Measurements from ENCODE around the gene RANBP9.

Gene RANBP9

DNA sequence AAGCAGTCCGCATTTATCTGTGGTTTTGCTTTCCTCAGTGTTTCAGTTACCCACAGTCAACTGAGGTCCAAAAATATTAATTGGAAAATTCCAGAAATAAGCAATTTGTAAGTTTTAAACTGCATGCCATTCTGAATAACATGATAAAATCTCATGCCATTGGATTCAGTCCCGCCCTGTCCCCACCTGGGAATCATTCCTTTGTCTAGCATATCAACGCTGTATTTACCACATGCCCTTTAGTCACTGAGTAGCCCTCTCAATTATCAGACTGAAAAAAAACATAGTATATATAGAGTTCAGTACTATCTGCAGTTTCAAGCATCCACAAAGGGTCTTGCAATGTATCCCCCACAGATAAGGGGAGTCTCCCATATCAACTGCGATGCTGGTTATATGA is 17.1 kb downstream of the RANBP9 start:
- Histone ChIP-seq H3K4me3 (ENCODE audit: low read depth, low read length) (no peak overlapping the region), H3K36me3 (ENCODE audit: control insufficient read depth, insufficient read depth, low read length) (peaks cover 9% of the 10 kb centered on the region; the same call in 1 of the 2 replicates), H3K9ac (ENCODE audit: low read length) (no peak overlapping the region), H3K4me1 (ENCODE audit: control insufficient read depth, insufficient read depth, low read length) (peaks cover 13% of the 10 kb centered on the region; the same call in 1 of the 2 replicates), H3K27ac (ENCODE audit: low read depth, low read length) (no peak overlapping the region), H3K27me3 (ENCODE audit: control insufficient read depth, insufficient read depth, low read length) (no peaks in the 10 kb centered on the region), H3K9me3 (ENCODE audit: control insufficient read depth, insufficient read depth, low read depth, low read length) (no peaks in the 10 kb centered on the region)

DNA sequence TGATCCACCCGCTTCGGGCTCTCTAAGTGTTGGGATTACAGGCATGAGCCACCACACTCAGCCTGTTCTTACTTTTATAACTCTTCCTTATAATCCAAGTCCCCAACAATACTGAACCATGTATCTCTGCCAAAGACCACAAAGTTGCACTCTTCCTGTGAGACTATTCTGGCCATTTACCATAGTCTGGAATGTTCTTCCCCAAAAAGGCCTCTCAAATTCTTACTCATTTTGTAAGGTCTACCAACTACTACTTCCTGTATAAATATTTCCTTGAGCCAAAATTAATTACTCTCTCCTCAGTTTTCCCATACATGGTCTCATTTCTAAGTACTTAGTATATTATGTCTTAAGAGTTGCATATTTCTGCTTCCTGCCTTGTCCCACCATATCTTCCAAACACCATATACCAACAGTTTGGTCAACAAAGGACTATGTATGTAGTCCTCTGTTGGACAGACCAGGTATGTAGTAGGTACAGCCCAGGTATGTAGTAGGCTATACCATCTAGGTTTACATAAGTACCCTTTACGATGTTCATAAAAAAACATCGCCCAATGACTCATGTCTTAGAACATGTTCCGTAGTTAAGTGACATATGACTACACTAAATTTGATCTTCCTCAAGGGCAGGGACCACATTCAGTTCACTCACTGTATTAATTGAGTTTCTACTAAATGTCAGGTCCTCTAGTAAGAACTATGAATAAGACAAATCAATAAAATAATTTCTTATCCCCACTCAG is 22.0 kb downstream of the RANBP9 start:
- Histone ChIP-seq H3K9ac (ENCODE audit: low read length) (no peak overlapping the region), H3K27me3 (ENCODE audit: control insufficient read depth, insufficient read depth, low read length) (no peaks in the 10 kb centered on the region), H3K27ac (ENCODE audit: low read depth, low read length) (no peak overlapping the region), H3K4me3 (ENCODE audit: low read depth, low read length) (no peak overlapping the region), H3K36me3 (ENCODE audit: control insufficient read depth, insufficient read depth, low read length) (peaks cover 7% of the 10 kb centered on the region; the same call in 1 of the 2 replicates), H3K4me1 (ENCODE audit: control insufficient read depth, insufficient read depth, low read length) (no peaks in the 10 kb centered on the region), H3K9me3 (ENCODE audit: control insufficient read depth, insufficient read depth, low read depth, low read length) (no peaks in the 10 kb centered on the region)

DNA sequence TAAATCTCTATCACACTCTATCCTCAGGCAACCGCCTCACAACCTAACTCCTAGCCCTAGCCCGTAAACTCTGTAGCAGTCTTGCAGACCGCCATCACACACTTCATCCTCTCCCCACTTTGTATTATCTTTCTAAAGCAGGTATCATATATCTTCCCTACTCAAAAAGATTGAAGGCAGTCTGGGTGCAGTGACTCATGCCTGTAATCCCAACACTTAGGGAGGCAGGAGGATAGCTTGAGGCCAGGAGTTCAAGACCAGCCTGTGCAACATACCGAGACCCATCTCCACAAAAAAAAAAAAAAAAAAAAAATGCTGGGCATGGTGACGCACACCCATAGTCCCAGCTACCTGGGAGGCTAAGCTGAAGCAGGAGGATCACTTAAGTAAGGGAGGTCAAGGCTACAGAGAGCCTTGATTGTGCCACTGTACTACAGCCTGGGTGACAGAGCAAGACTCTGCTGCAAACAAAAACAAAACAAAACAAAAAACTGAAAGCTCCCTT is 22.9 kb downstream of the RANBP9 start:
- H3K9ac ChIP-seq (ENCODE audit: low read length) = no peak overlapping the region
- peaks cover 3% of the 10 kb centered on the region; the same call in 1 of the 2 replicates for H3K36me3 ChIP-seq (ENCODE audit: control insufficient read depth, insufficient read depth, low read length)
- no peak overlapping the region for H3K27ac ChIP-seq (ENCODE audit: low read depth, low read length)
- H3K27me3 ChIP-seq (ENCODE audit: control insufficient read depth, insufficient read depth, low read length) = no peaks in the 10 kb centered on the region
- H3K9me3 ChIP-seq (ENCODE audit: control insufficient read depth, insufficient read depth, low read depth, low read length) = no peaks in the 10 kb centered on the region
- H3K4me1 ChIP-seq (ENCODE audit: control insufficient read depth, insufficient read depth, low read length) = no peaks in the 10 kb centered on the region
- no peak overlapping the region for H3K4me3 ChIP-seq (ENCODE audit: low read depth, low read length)

DNA sequence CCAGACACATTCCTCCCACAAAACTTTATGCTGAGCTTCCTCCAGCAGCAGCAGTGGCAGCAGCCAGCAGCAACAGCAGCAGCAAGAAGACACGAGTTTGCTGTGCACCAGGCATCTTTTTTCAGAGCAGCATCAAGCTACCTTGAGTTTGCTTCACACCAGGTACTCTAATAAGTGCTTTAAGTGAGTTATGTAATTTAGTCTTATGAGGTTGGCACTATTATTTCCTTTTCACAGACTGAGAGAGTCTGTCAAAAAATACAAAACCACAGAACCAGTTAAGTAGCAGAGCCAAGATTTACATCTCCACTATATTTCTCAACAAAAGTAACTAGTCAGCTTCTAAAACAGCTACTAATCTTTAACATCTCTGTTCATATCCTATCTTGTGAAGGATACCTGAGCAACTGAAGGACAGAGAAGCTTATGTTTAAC is 23.7 kb downstream of the RANBP9 start:
- H3K4me3 ChIP-seq (ENCODE audit: low read depth, low read length) = no peak overlapping the region
- H3K9ac ChIP-seq (ENCODE audit: low read length) = no peak overlapping the region
- peaks cover 3% of the 10 kb centered on the region; the same call in 1 of the 2 replicates for H3K36me3 ChIP-seq (ENCODE audit: control insufficient read depth, insufficient read depth, low read length)
- no peaks in the 10 kb centered on the region for H3K9me3 ChIP-seq (ENCODE audit: control insufficient read depth, insufficient read depth, low read depth, low read length)
- H3K27me3 ChIP-seq (ENCODE audit: control insufficient read depth, insufficient read depth, low read length) = no peaks in the 10 kb centered on the region
- no peak overlapping the region for H3K27ac ChIP-seq (ENCODE audit: low read depth, low read length)
- H3K4me1 ChIP-seq (ENCODE audit: control insufficient read depth, insufficient read depth, low read length) = no peaks in the 10 kb centered on the region

DNA sequence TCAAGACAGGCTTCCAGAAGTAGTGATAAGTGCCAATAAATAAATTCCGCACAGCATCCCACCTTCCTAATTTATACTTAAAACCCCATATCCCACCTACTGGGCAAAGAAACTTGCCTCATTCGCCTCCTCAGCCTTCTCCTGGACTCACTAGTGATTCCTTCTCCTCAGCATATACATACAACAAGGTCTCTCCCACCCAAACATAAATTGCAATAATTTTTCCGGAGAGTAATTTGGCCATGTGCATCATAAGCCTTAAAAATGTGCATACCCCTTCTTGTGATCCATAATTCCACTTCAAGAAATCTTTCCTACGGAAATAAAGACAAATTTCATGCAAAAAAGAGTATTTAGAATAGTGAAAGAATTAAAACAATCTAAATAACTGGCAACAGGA is 26.8 kb downstream of the RANBP9 start:
- Histone ChIP-seq H3K4me1 (ENCODE audit: control insufficient read depth, insufficient read depth, low read length) (no peaks in the 10 kb centered on the region), H3K9ac (ENCODE audit: low read length) (no peak overlapping the region), H3K9me3 (ENCODE audit: control insufficient read depth, insufficient read depth, low read depth, low read length) (no peaks in the 10 kb centered on the region), H3K36me3 (ENCODE audit: control insufficient read depth, insufficient read depth, low read length) (peaks cover 9% of the 10 kb centered on the region; the same call in 1 of the 2 replicates), H3K27ac (ENCODE audit: low read depth, low read length) (no peak overlapping the region), H3K4me3 (ENCODE audit: low read depth, low read length) (no peak overlapping the region), H3K27me3 (ENCODE audit: control insufficient read depth, insufficient read depth, low read length) (no peaks in the 10 kb centered on the region)

DNA sequence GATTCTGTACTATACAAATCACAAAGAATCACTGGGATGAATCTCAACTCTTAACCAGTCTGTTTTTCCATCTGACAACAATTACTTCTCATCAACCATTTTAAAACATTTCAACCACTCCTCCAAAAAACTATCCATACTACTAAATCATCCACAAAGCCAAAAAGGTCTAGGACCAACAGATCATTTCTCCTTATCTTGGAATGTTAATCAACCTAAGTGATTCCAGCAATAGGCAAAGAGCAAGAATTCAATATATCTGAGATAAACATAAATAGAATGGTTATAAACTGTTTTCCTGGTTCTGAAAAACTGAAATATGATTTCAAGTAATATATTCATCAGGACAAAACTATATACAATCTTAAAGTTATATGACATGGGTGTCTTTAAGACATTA is 28.6 kb downstream of the RANBP9 start:
- Histone ChIP-seq H3K9me3 (ENCODE audit: control insufficient read depth, insufficient read depth, low read depth, low read length) (no peaks in the 10 kb centered on the region), H3K27me3 (ENCODE audit: control insufficient read depth, insufficient read depth, low read length) (no peaks in the 10 kb centered on the region), H3K27ac (ENCODE audit: low read depth, low read length) (no peak overlapping the region), H3K36me3 (ENCODE audit: control insufficient read depth, insufficient read depth, low read length) (peaks cover 6% of the 10 kb centered on the region; the same call in 1 of the 2 replicates), H3K9ac (ENCODE audit: low read length) (no peak overlapping the region), H3K4me3 (ENCODE audit: low read depth, low read length) (no peak overlapping the region), H3K4me1 (ENCODE audit: control insufficient read depth, insufficient read depth, low read length) (peaks cover 7% of the 10 kb centered on the region; the same call in 1 of the 2 replicates)

DNA sequence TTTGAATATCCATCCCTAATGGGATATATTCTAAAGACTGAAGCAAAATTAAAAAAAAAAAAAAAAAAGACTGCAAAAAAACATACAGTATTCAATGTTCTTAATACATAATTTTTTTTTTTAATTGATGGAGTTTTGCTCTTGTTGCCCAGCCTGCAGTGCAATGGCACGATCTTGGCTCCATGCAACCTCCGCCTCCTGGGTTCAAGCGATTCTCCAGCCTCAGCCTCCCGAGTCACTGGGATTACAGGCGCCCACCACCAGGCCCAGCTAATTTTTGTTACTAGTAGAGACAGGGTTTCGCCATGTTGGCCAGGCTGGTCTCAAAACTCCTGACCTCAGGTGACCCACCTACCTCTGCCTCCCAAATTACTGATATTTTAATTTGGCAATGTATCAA is 29.3 kb downstream of the RANBP9 start:
- H3K27ac ChIP-seq (ENCODE audit: low read depth, low read length) = no peak overlapping the region
- H3K4me3 ChIP-seq (ENCODE audit: low read depth, low read length) = no peak overlapping the region
- no peaks in the 10 kb centered on the region for H3K27me3 ChIP-seq (ENCODE audit: control insufficient read depth, insufficient read depth, low read length)
- no peak overlapping the region for H3K9ac ChIP-seq (ENCODE audit: low read length)
- peaks cover 7% of the 10 kb centered on the region; the same call in 1 of the 2 replicates for H3K4me1 ChIP-seq (ENCODE audit: control insufficient read depth, insufficient read depth, low read length)
- H3K36me3 ChIP-seq (ENCODE audit: control insufficient read depth, insufficient read depth, low read length) = peaks cover 6% of the 10 kb centered on the region; the same call in 1 of the 2 replicates
- H3K9me3 ChIP-seq (ENCODE audit: control insufficient read depth, insufficient read depth, low read depth, low read length) = no peaks in the 10 kb centered on the region; the same call in 1 of the 2 replicates

DNA sequence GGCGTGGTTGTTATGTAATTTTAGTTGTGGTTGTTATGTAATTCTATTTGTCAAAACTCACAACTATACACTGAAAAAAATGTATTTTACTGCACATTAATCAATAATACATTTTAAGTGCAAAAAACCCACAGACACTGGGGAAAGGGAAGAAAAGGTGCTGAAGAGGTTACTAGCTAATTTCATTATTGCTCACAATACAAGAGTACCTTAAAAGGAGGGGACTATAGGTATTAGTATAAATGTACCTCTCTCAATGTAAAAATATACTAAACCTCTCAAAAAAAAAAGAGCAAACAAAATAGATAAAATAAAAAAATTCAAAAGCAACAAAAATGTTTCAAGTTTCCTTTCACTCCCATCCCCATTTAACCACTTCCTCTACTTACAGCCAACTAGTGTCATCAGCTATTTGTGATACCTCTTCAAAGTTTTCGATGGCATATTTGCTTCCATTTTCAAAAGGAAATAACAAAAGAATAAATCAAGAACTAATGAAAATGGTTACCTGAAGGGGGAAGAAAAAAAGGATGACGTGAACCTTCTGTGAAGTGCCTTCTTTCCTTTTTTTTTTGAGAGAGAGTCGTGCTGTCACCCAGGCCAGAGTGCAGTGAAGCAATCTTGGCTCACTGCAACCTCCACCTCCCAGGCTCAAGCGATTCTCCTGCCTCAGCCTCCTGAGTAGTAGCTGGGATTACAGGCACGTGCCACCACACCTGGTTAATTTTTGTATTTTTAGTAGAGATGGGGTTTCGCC is 30.2 kb downstream of the RANBP9 start:
- H3K9ac ChIP-seq (ENCODE audit: low read length) = no peak overlapping the region
- H3K36me3 ChIP-seq (ENCODE audit: control insufficient read depth, insufficient read depth, low read length) = peaks cover 6% of the 10 kb centered on the region; the same call in 1 of the 2 replicates
- H3K27ac ChIP-seq (ENCODE audit: low read depth, low read length) = no peak overlapping the region
- H3K9me3 ChIP-seq (ENCODE audit: control insufficient read depth, insufficient read depth, low read depth, low read length) = no peaks in the 10 kb centered on the region; the same call in 1 of the 2 replicates
- peaks cover 7% of the 10 kb centered on the region; the same call in 1 of the 2 replicates for H3K4me1 ChIP-seq (ENCODE audit: control insufficient read depth, insufficient read depth, low read length)
- H3K27me3 ChIP-seq (ENCODE audit: control insufficient read depth, insufficient read depth, low read length) = no peaks in the 10 kb centered on the region
- no peak overlapping the region for H3K4me3 ChIP-seq (ENCODE audit: low read depth, low read length)

DNA sequence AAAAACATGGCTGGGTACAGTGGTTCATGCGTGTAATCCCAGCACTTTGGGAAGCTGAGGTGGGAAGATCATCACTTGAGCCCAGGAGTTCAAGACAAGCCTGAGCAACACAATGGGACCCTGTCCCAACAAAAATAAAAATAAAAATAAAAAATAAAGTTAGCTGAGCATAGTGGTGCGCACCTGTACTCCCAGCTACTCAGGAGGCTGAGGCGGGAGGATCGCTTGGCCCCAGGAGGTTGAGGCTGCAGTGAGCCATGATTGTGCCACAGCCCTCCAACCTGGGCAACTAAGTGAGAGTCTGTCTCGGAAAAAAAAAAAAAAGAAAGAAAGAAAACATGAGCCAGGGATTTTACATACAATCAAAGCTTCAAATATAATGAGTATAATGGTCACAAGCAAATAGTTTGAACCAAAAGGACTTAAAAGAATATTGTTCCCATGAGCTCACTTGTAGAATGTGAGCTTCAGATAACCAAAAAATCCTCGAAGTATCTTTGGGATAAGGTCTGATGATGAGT is 31.1 kb downstream of the RANBP9 start:
- H3K27ac ChIP-seq (ENCODE audit: low read depth, low read length) = no peak overlapping the region
- H3K9me3 ChIP-seq (ENCODE audit: control insufficient read depth, insufficient read depth, low read depth, low read length) = no peaks in the 10 kb centered on the region; the same call in 1 of the 2 replicates
- H3K4me1 ChIP-seq (ENCODE audit: control insufficient read depth, insufficient read depth, low read length) = peaks cover 7% of the 10 kb centered on the region; the same call in 1 of the 2 replicates
- no peak overlapping the region for H3K4me3 ChIP-seq (ENCODE audit: low read depth, low read length)
- no peaks in the 10 kb centered on the region for H3K27me3 ChIP-seq (ENCODE audit: control insufficient read depth, insufficient read depth, low read length)
- peaks cover 6% of the 10 kb centered on the region; the same call in 1 of the 2 replicates for H3K36me3 ChIP-seq (ENCODE audit: control insufficient read depth, insufficient read depth, low read length)
- no peak overlapping the region for H3K9ac ChIP-seq (ENCODE audit: low read length)

DNA sequence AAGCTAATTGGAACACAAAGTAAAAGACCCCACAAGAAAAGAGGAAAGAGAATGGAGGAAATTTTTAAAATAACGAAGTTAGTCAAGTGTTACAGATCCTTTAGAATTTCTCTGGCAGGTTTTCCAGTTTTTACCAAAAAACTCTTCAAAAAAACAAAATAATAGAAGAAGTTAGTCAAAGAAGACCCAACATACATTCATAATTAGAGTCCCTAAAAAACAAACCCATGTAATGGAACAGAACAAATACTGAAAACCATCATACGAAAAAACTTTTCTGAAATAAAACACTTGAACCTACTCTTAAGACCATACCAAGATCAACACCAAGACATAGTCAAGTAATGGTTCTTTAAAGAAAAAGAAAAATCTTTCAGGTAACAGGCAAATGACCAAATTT is 31.6 kb downstream of the RANBP9 start:
- Histone ChIP-seq H3K36me3 (ENCODE audit: control insufficient read depth, insufficient read depth, low read length) (peaks cover 6% of the 10 kb centered on the region; the same call in 1 of the 2 replicates), H3K9me3 (ENCODE audit: control insufficient read depth, insufficient read depth, low read depth, low read length) (no peaks in the 10 kb centered on the region; the same call in 1 of the 2 replicates), H3K4me1 (ENCODE audit: control insufficient read depth, insufficient read depth, low read length) (peaks cover 7% of the 10 kb centered on the region; the same call in 1 of the 2 replicates), H3K27me3 (ENCODE audit: control insufficient read depth, insufficient read depth, low read length) (no peaks in the 10 kb centered on the region), H3K4me3 (ENCODE audit: low read depth, low read length) (no peak overlapping the region), H3K27ac (ENCODE audit: low read depth, low read length) (no peak overlapping the region), H3K9ac (ENCODE audit: low read length) (no peak overlapping the region)
